Ishikawa (cell line): ENCODE results near the gene TBC1D22A.

Experiments
- CEBPB ChIP-seq: IDR thresholded peaks from 2 replicates; pipeline ENCODE4 v1.6.1; 2012
- CREB1 ChIP-seq: IDR thresholded peaks from 2 replicates; pipeline ENCODE4 v1.6.1; 2012; ENCODE audit warnings: low read depth
- EGR1 ChIP-seq: IDR thresholded peaks from 2 replicates; pipeline ENCODE4 v1.6.1; 2012
- EP300 ChIP-seq: IDR thresholded peaks from 2 replicates; pipeline ENCODE4 v1.6.1; 2012; ENCODE audit warnings: borderline replicate concordance
- FOXM1 ChIP-seq: IDR thresholded peaks from 2 replicates; pipeline ENCODE4 v1.6.1; 2012; ENCODE audit warnings: low read depth, borderline replicate concordance
- NFIC ChIP-seq: IDR thresholded peaks from 2 replicates; pipeline ENCODE4 v1.6.1; 2012
- RAD21 ChIP-seq: IDR thresholded peaks from 2 replicates; pipeline ENCODE4 v1.6.1; 2012; ENCODE audit warnings: low read depth
- TAF1 ChIP-seq: IDR thresholded peaks from 2 replicates; pipeline ENCODE4 v1.6.1; 2012; ENCODE audit warnings: low read depth, mild to moderate bottlenecking
- TCF12 ChIP-seq: IDR thresholded peaks from 2 replicates; pipeline ENCODE4 v1.6.1; 2012; ENCODE audit warnings: low read depth
- TEAD4 ChIP-seq: IDR thresholded peaks from 2 replicates; pipeline ENCODE4 v1.6.1; 2012
- YY1 ChIP-seq: IDR thresholded peaks from 2 replicates; pipeline ENCODE4 v1.6.1; 2012; ENCODE audit warnings: low read depth
- ZBTB7A ChIP-seq: IDR thresholded peaks from 2 replicates; pipeline ENCODE4 v1.6.1; 2012; ENCODE audit warnings: low read depth
- TF ChIP-seq, protein P1 (sequence below): IDR thresholded peaks from 2 replicates; pipeline ENCODE4 v1.6.1; 2012
- TF ChIP-seq, protein P2 (sequence below): IDR thresholded peaks from 2 replicates; pipeline ENCODE4 v1.6.1; 2012; ENCODE audit warnings: low read depth, mild to moderate bottlenecking
- TF ChIP-seq, protein P3 (sequence below): IDR thresholded peaks from 2 replicates; pipeline ENCODE4 v1.6.1; 2012

The TBC1D22A gene

DNA sequence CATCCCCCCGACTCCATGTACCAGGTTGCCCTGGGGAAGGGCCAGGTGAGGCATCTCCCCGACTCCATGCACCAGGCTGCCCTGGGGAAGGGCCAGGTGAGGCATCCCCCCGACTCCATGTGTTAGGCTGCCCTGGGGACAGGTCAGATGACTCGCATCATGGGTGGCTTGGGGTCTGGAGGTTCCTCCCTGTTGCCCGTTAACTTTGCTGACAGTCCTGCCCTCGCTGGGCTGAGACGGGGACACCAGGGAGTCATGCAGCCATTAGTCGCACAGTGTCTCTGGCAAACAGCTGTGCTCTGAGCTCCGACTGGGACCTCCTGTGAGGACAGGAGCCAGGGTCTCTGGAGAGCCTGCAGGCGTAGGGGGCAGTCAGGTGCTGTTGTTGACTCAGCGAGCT, 336.1 kb downstream of the TBC1D22A start:
- TF ChIP-seq, protein P1, sequence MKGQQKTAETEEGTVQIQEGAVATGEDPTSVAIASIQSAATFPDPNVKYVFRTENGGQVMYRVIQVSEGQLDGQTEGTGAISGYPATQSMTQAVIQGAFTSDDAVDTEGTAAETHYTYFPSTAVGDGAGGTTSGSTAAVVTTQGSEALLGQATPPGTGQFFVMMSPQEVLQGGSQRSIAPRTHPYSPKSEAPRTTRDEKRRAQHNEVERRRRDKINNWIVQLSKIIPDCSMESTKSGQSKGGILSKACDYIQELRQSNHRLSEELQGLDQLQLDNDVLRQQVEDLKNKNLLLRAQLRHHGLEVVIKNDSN: no peak
- TF ChIP-seq CREB1: no peak
- TF ChIP-seq EP300: no peak
- no peak for TF ChIP-seq NFIC
- TF ChIP-seq FOXM1: no peak
- TF ChIP-seq TEAD4: no peak
- TF ChIP-seq CEBPB: no peak
- no peak for TF ChIP-seq ZBTB7A
- TF ChIP-seq TAF1: no peak
- TF ChIP-seq, protein P2, sequence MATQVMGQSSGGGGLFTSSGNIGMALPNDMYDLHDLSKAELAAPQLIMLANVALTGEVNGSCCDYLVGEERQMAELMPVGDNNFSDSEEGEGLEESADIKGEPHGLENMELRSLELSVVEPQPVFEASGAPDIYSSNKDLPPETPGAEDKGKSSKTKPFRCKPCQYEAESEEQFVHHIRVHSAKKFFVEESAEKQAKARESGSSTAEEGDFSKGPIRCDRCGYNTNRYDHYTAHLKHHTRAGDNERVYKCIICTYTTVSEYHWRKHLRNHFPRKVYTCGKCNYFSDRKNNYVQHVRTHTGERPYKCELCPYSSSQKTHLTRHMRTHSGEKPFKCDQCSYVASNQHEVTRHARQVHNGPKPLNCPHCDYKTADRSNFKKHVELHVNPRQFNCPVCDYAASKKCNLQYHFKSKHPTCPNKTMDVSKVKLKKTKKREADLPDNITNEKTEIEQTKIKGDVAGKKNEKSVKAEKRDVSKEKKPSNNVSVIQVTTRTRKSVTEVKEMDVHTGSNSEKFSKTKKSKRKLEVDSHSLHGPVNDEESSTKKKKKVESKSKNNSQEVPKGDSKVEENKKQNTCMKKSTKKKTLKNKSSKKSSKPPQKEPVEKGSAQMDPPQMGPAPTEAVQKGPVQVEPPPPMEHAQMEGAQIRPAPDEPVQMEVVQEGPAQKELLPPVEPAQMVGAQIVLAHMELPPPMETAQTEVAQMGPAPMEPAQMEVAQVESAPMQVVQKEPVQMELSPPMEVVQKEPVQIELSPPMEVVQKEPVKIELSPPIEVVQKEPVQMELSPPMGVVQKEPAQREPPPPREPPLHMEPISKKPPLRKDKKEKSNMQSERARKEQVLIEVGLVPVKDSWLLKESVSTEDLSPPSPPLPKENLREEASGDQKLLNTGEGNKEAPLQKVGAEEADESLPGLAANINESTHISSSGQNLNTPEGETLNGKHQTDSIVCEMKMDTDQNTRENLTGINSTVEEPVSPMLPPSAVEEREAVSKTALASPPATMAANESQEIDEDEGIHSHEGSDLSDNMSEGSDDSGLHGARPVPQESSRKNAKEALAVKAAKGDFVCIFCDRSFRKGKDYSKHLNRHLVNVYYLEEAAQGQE: no peak
- no peak for TF ChIP-seq YY1
- no peak for TF ChIP-seq TCF12
- no peak for TF ChIP-seq EGR1
- TF ChIP-seq, protein P3, sequence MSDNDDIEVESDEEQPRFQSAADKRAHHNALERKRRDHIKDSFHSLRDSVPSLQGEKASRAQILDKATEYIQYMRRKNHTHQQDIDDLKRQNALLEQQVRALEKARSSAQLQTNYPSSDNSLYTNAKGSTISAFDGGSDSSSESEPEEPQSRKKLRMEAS: no peak
- TF ChIP-seq RAD21: no peak

DNA sequence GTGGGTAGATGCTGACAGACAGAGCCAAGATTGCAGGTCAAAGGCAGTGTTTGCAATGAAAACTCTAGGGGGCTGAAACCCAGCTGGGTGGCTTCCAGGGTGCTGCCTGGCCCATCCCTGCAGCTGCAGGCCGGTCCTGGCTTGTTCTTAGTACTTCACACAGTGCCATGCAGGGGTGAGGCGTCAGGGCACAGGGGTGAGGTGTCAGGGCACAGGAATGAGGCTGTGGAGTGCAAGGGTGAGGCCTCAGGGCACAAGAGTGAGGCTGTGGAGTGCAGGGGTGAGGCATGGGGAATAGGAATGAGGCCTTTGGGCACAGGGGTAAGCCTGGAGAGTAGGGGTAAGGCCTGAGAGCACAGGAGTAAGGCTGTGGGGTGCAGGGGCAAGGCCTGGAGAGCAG, 337.6 kb downstream of the TBC1D22A start:
- TF ChIP-seq TAF1 (no peak), EGR1 (no peak), EP300 (no peak), CREB1 (no peak), CEBPB (no peak), TEAD4 (no peak), YY1 (no peak), FOXM1 (no peak), NFIC (no peak), RAD21 (no peak), ZBTB7A (no peak), TCF12 (no peak)
- TF ChIP-seq, protein P1: no peak
- TF ChIP-seq, protein P2: no peak
- TF ChIP-seq, protein P3: no peak

DNA sequence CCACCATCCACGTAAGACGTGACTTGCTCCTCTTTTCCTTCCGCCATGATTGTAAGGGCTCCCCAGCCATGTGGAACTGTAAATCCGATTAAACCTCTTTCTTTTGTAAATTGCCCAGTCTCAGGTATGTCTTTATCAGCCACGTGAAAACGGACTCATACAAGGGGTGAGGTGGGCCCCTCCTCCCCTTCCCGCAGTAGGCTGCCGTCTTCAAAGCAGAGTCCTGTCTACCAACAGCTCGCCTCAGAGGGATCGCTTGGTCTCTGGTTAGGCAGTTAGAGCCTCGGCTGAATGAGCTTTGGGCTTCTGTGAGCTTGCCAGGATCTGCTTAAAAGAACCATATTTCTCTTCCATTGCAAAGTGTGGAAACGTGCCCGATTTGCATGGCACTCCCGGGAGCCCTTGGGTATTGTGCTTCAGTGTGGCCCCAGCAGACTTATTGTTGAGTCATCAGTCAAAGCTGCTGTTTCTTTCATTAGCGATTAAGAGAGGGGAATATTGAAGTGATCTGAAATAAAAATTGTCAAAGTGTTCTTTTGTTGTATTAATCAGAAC, 338.3 kb downstream of the TBC1D22A start:
- TF ChIP-seq FOXM1: no peak
- TF ChIP-seq TAF1: no peak
- no peak for TF ChIP-seq EGR1
- TF ChIP-seq YY1: no peak
- TF ChIP-seq TCF12: no peak
- TF ChIP-seq NFIC: no peak
- TF ChIP-seq, protein P1: no peak
- TF ChIP-seq, protein P3: no peak

DNA sequence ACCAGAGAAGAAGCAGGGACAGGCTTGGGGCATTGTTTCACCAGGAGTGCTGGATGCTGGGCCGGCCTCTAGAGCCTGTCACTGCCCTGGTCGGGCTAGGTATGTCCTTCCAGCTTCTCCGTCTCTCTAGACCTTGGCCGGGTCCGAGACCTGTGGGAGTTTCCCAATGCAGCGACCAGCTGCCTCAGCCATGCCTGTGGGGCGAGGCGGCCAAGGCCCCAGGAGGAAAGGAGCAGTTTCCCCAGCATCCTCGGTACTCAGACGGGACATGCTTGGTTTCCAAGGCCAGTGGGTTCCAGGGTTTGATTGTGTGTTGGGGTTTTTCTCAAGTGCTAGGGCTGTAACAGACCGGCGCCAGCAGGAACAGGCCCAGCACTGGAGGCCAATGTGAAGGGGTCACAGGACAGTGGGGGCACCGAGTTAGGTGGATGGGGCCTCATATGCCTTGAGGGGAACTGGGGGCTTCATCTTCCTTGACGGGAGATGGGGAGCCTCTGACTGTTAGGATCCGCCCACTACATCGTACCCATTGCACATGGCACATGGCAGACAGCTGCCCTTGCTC, 339.0 kb downstream of the TBC1D22A start:
- no peak for TF ChIP-seq EGR1
- TF ChIP-seq, protein P2: no peak
- TF ChIP-seq TAF1: no peak
- no peak for TF ChIP-seq NFIC
- TF ChIP-seq RAD21: no peak
- TF ChIP-seq FOXM1: no peak
- no peak for TF ChIP-seq EP300
- TF ChIP-seq, protein P1: no peak
- TF ChIP-seq, protein P3: no peak
- TF ChIP-seq TCF12: no peak
- TF ChIP-seq CEBPB: no peak
- TF ChIP-seq CREB1: no peak
- TF ChIP-seq ZBTB7A: no peak
- TF ChIP-seq TEAD4: no peak
- TF ChIP-seq YY1: no peak
